Skeletal muscle tissue (tissue), 4 donors: ENCODE results near the gene ZNF200. TPM values are rescaled to one million over a fixed set of nuclear protein-coding genes. Genes with fewer than 3 reads are reported as not detected.
A peak's percentile ranks its signal among the peaks of the same experiment; 100 is the strongest.

Experiments
- H3K27ac ChIP-seq: one replicate; pipeline ENCODE4 v1.7.0; 2013; ENCODE audit warnings: mild to moderate bottlenecking, low read depth, low read length, inconsistent platforms
- H3K27me3 ChIP-seq, 3 donors: one replicate each; pipeline ENCODE4 v1.7.0; 2013; ENCODE audit warnings: low read length in 3 of 3; ENCODE audit not compliant: control insufficient read depth in 3 of 3, insufficient read depth in 3 of 3
- H3K36me3 ChIP-seq, 3 donors: one replicate each; pipeline ENCODE4 v1.7.0; 2013; ENCODE audit warnings: low read length in 3 of 3; ENCODE audit not compliant: control insufficient read depth in 3 of 3, insufficient read depth in 3 of 3
- H3K4me1 ChIP-seq, 3 donors: one replicate each; pipeline ENCODE4 v1.7.0; 2013; ENCODE audit warnings: low read length in 3 of 3, mild to moderate bottlenecking in 3 of 3; ENCODE audit not compliant: control insufficient read depth in 3 of 3, insufficient read depth in 3 of 3
- H3K4me3 ChIP-seq, 3 donors: one replicate each; pipeline ENCODE4 v1.7.0; 2013; ENCODE audit warnings: low read length in 3 of 3
- H3K9ac ChIP-seq, 3 donors: one replicate each; pipeline ENCODE4 v1.7.0; 2013; ENCODE audit warnings: low read length in 3 of 3, mild to moderate bottlenecking in 3 of 3, moderate library complexity in 2 of 3, low read depth in 1 of 3
- H3K9me3 ChIP-seq, 3 donors: one replicate each; pipeline ENCODE4 v1.7.0; 2013; ENCODE audit warnings: low read length in 3 of 3; ENCODE audit not compliant: control insufficient read depth in 3 of 3
- total RNA-seq: library from RNA; depleted of rRNA; stranded (reverse); fragments of >200 nt; gene quantifications from one replicate; pipeline ENCODE4 v1.2.3, GENCODE V29; 2014
- donor health status: Osteomylitis.

The ZNF200 gene
- total RNA-seq = 9.4 TPM

GRCh38 chr16:3234857-3235561 lies at the start of gene ZNF200:
Gene ZNF200 (minus strand): TSS chr16:3235158. CDS start chr16:3233755, 1,403 bp downstream.
- Histone ChIP-seq H3K4me1 (peaks cover 11 to 15% (median 11%) of the 10 kb centered on the region in 3 donors), H3K4me3 (peak within 1 kb of the TSS; percentile 100), H3K9me3 (peaks cover 0 to 8% (median 3%) of the 10 kb centered on the region in 3 donors), H3K36me3 (peaks cover 27 to 35% (median 34%) of the 10 kb centered on the region in 3 donors), H3K27me3 (no peaks in the 10 kb centered on the region), H3K9ac (peak within 1 kb of the TSS; percentile 92 to 95 (median 94)), H3K27ac (peak within 1 kb of the TSS; percentile 90)

GRCh38 chr16:3283543-3284447 lies 48.8 kb upstream of the ZNF200 start:
- peaks cover 28 to 31% (median 30%) of the 10 kb centered on the region in 3 donors for H3K36me3 ChIP-seq
- H3K27ac ChIP-seq = peak overlapping the region; percentile 100
- peaks cover 17 to 35% (median 25%) of the 10 kb centered on the region in 3 donors for H3K4me1 ChIP-seq
- H3K27me3 ChIP-seq = no peaks in the 10 kb centered on the region
- H3K4me3 ChIP-seq = peak overlapping the region; percentile 93 to 99 (median 94)
- H3K9me3 ChIP-seq = peaks cover 4 to 5% (median 4%) of the 10 kb centered on the region in 3 donors
- H3K9ac ChIP-seq = peak overlapping the region; percentile 96 to 99 (median 99)

- peak within 1 kb of the TSS; percentile 96 to 99 (median 99) for H3K9ac ChIP-seq
- H3K4me3 ChIP-seq = peak within 1 kb of the TSS; percentile 93 to 99 (median 94)
- H3K9me3 ChIP-seq = peaks cover 0 to 2% (median 0%) of the 10 kb centered on the region in 3 donors
- peaks cover 22 to 25% (median 23%) of the 10 kb centered on the region in 3 donors for H3K36me3 ChIP-seq
- H3K27me3 ChIP-seq = no peaks in the 10 kb centered on the region
- H3K27ac ChIP-seq = peak within 1 kb of the TSS; percentile 100
- H3K4me1 ChIP-seq = peaks cover 17 to 35% (median 25%) of the 10 kb centered on the region in 3 donors
These were observed 48.0 kb upstream of the ZNF200 start, which contains the start of gene ZNF263 for GRCh38 chr16:3282730-3283542. Gene ZNF263 (plus strand): TSS chr16:3283491. CDS start chr16:3283819, 328 bp downstream.

DNA sequence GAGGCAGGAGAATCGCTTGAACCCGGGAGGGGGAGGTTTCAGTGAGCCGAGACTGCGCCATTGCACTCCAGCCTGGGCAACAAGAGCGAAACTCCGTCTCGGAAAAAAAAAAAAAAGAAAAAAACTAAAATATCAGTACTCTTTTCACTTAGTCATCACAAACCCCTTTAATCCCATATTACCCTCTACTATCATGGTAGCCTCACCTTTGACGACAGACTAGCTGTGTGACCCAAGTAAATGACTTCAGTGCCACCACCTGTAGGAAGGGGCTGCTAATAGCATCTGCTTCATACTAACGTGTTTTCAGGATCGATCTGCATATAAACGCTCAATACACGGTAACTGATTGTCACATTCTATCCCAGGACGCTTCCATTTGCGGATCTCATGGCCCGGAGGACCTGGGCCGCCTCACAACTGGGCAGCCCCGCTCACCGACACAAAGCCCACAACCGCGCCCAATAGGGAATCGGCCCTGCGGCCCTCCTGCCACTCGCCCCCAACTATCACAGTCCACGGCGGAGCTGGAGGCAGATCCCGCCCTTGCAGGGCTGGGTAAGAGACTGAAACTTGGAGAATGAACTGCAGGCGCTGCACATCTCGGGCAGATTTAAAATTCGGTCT lies 47.3 kb upstream of the ZNF200 start:
- peak overlapping the region; percentile 100 for H3K27ac ChIP-seq
- H3K4me3 ChIP-seq = peak overlapping the region; percentile 93 to 99 (median 94)
- H3K9me3 ChIP-seq = peaks cover 0 to 2% (median 0%) of the 10 kb centered on the region in 3 donors
- peaks cover 17 to 35% (median 25%) of the 10 kb centered on the region in 3 donors for H3K4me1 ChIP-seq
- H3K36me3 ChIP-seq = peaks cover 19 to 21% (median 21%) of the 10 kb centered on the region in 3 donors
- peak overlapping the region; percentile 96 to 99 (median 99) for H3K9ac ChIP-seq
- no peaks in the 10 kb centered on the region for H3K27me3 ChIP-seq

- Histone ChIP-seq H3K4me3 (no peak overlapping the region), H3K9ac (no peak overlapping the region), H3K36me3 (peaks cover 12 to 16% (median 14%) of the 10 kb centered on the region in 3 donors), H3K27ac (no peak overlapping the region), H3K27me3 (no peaks in the 10 kb centered on the region), H3K9me3 (no peaks in the 10 kb centered on the region), H3K4me1 (peaks cover 17 to 35% (median 25%) of the 10 kb centered on the region in 3 donors)
These were observed 46.4 kb upstream of the ZNF200 start for GRCh38 chr16:3281222-3281820.

- no peaks in the 10 kb centered on the region for H3K27me3 ChIP-seq
- no peaks in the 10 kb centered on the region for H3K36me3 ChIP-seq
- no peak overlapping the region for H3K4me3 ChIP-seq
- H3K9me3 ChIP-seq = no peaks in the 10 kb centered on the region
- no peak overlapping the region for H3K27ac ChIP-seq
- no peaks in the 10 kb centered on the region for H3K4me1 ChIP-seq
- H3K9ac ChIP-seq = no peak overlapping the region
These were observed 41.7 kb upstream of the ZNF200 start for GRCh38 chr16:3276679-3277078.

DNA sequence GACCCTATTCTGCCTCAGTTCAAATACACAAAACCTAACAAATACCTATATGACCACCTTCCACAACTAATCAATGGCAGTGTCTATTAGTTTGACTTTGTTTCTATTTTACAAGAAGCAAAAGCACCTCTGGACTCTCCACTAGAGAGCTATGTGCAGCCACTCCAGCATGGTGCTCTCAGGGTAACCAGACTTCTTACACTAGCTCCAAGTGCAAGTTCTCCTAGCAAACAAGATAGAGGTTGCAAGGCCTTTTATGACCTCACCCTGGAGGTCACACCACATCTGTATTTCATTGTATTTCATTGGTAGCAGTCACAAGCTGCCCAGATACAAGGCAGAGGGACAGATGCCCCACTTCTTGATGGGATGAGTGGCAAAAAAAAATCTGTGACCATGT lies 40.0 kb upstream of the ZNF200 start:
- Histone ChIP-seq H3K4me3 (no peak overlapping the region), H3K9me3 (no peaks in the 10 kb centered on the region)

DNA sequence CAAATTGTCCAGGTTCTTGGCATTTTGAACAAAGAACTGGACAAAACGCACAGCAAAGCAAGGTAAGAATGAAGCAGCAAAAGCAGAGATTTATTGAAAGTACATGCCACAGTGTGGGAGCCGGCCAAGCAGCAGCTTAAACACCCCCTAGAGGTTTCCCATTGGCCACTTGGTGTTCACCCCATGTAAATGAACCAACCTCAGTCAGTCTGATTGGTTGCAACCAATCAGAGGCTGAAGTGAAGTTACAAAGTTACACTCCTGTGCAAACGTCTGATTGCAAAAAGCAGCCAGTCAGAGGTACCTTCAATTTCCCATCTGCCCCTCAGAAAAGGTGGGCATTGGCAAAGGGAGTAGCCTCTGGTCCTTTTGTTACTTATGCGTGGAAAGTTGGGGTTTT lies 39.5 kb upstream of the ZNF200 start:
- no peaks in the 10 kb centered on the region for H3K9me3 ChIP-seq

More for the DNA sequence above, 40.0 kb upstream of the ZNF200 start:
- Histone ChIP-seq H3K27me3 (no peaks in the 10 kb centered on the region), H3K27ac (no peak overlapping the region), H3K36me3 (no peaks in the 10 kb centered on the region), H3K4me1 (no peaks in the 10 kb centered on the region), H3K9ac (no peak overlapping the region)

More for the DNA sequence above, 39.5 kb upstream of the ZNF200 start:
- no peak overlapping the region for H3K4me3 ChIP-seq
- H3K4me1 ChIP-seq = no peaks in the 10 kb centered on the region
- H3K36me3 ChIP-seq = no peaks in the 10 kb centered on the region
- no peak overlapping the region for H3K9ac ChIP-seq
- H3K27ac ChIP-seq = no peak overlapping the region
- no peaks in the 10 kb centered on the region for H3K27me3 ChIP-seq
